Natural killer cell (primary cell): ENCODE measurements around the gene PIAS4. TPM values are rescaled to one million over a fixed set of nuclear protein-coding genes. Genes with fewer than 3 reads are reported as not detected.

Experiments
- ATAC-seq, 3 donors: fragments of 150-1000 bp in 2 of 3; fragments of 200-7000 bp in 1 of 3; cut with Tn5 transposase; 1 replicate in 1 of 3; 2 replicates in 2 of 3; pipeline ENCODE4 v1.10.0; 2021; ENCODE audit warnings: mild to moderate bottlenecking in 2 of 3, moderate library complexity in 2 of 3
- DNase-seq, 2 donors: peaks; one replicate each; pipeline versions ENCODE4 v3.0.0 to v3.0.0-alpha.2; 2013 to 2021; ENCODE audit warnings: mixed read lengths in 1 of 2
- H3K27ac ChIP-seq: one replicate; pipeline ENCODE4 v1.5.1; 2013; ENCODE audit warnings: mild to moderate bottlenecking, low read length
- H3K27me3 ChIP-seq: one replicate; pipeline ENCODE4 v1.6.1; 2013; ENCODE audit warnings: low read length; ENCODE audit not compliant: control insufficient read depth, insufficient read depth
- H3K36me3 ChIP-seq: one replicate; pipeline ENCODE4 v1.6.1; 2013; ENCODE audit warnings: low read length; ENCODE audit not compliant: control insufficient read depth, insufficient read depth
- H3K4me1 ChIP-seq: one replicate; pipeline ENCODE4 v1.6.1; 2013; ENCODE audit warnings: low read length; ENCODE audit not compliant: control insufficient read depth, insufficient read depth
- H3K4me3 ChIP-seq: one replicate; pipeline ENCODE4 v1.5.1; 2013; ENCODE audit warnings: low read length
- H3K9me3 ChIP-seq: one replicate; pipeline ENCODE4 v1.6.1; 2013; ENCODE audit warnings: low read length; ENCODE audit not compliant: control insufficient read depth, insufficient read depth
- H3K27ac Mint-ChIP-seq, 2 donors: one replicate each; pipeline ENCODE4 v1.8.0; 2022; ENCODE audit warnings: mild to moderate bottlenecking in 2 of 2, mixed read lengths in 2 of 2, moderate library complexity in 1 of 2
- H3K27me3 Mint-ChIP-seq, 2 donors: one replicate each; pipeline ENCODE4 v1.8.0; 2022; ENCODE audit warnings: low read depth in 2 of 2, mixed read lengths in 2 of 2
- H3K36me3 Mint-ChIP-seq: one replicate; pipeline ENCODE4 v1.8.0; 2022; ENCODE audit warnings: mixed read lengths
- H3K4me1 Mint-ChIP-seq, 2 donors: one replicate each; pipeline ENCODE4 v1.8.0; 2022; ENCODE audit warnings: mixed read lengths in 2 of 2
- H3K4me3 Mint-ChIP-seq: one replicate; pipeline ENCODE4 v1.8.0; 2022; ENCODE audit warnings: mild to moderate bottlenecking, moderate library complexity, mixed read lengths
- H3K9me3 Mint-ChIP-seq, 2 donors: one replicate each; pipeline ENCODE4 v1.8.0; 2022; ENCODE audit warnings: mixed read lengths in 2 of 2
- WGBS: methylation state at CpG from one replicate; pipeline ENCODE4 v1.1.7; 2013; ENCODE audit warnings: missing lambda C conversion rate; ENCODE audit not compliant: insufficient coverage; 5-methylcytosine and 5-hydroxymethylcytosine counted together
- intact Hi-C: fragments of 100-400 bp; cut with micrococcal nuclease; formaldehyde crosslinking; loops from one replicate; pipeline ENCODE4 v1.14.2; 2022
- total RNA-seq, 4 donors: library from RNA; stranded (reverse); fragments of 120-200 nt in 1 of 4; gene quantifications; one replicate each; pipeline versions ENCODE4 v1.2.3 to v1.2.4, GENCODE V29; 2013 to 2022
- TF ChIP-seq, protein P1 (sequence below): fragments of 200-600 bp; IDR thresholded peaks from one replicate; pipeline ENCODE4 v1.8.0; 2022; ENCODE audit warnings: antibody characterized with exemption

PIAS4 gene
- total RNA-seq, 3 donors from 2014 or later (not counting 1 experiment from before 2014, with no cell fraction given): 25.4 to 39.4 (median 26.8) TPM

DNA sequence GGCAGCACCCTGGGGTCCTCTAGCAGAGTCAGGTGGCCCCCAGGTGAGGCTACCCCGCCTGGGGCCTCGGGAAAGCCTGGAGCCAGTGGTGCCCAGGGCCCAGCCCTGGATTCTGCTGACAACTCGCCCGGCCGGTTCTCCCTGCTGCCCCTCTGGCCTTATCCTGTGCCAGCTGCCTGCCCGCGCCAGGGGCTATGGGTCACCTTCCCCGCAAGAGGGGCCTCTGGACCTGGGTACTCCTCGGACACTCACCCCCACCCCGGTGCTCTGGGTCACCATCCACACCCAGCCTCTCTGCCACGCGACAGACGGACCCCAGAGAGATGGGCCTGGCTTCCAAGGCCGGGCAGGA, 35.2 kb downstream of the PIAS4 start:
- Histone ChIP-seq H3K27me3 (no peaks in the 10 kb centered on the region), H3K9me3 (no peaks in the 10 kb centered on the region), H3K36me3 (peaks cover 20% of the 10 kb centered on the region), H3K4me3 (no peak overlapping the region), H3K27ac (no peak overlapping the region), H3K4me1 (peaks cover 10% of the 10 kb centered on the region)
- Mint-ChIP-seq H3K4me1 (peaks cover 0 to 24% of the 10 kb centered on the region in 2 donors), H3K36me3 (no peaks in the 10 kb centered on the region), H3K9me3 (no peaks in the 10 kb centered on the region), H3K27me3 (no peaks in the 10 kb centered on the region), H3K27ac (peak overlapping the region in 1 of 2 donors; percentile 14), H3K4me3 (no peak overlapping the region)
- no peak for DNase-seq
- WGBS: 88% methylated on average over 14 of the region's 14 CpGs
- peak in 1 of 3 donors; percentile 7 for ATAC-seq
- TF ChIP-seq, protein P1, sequence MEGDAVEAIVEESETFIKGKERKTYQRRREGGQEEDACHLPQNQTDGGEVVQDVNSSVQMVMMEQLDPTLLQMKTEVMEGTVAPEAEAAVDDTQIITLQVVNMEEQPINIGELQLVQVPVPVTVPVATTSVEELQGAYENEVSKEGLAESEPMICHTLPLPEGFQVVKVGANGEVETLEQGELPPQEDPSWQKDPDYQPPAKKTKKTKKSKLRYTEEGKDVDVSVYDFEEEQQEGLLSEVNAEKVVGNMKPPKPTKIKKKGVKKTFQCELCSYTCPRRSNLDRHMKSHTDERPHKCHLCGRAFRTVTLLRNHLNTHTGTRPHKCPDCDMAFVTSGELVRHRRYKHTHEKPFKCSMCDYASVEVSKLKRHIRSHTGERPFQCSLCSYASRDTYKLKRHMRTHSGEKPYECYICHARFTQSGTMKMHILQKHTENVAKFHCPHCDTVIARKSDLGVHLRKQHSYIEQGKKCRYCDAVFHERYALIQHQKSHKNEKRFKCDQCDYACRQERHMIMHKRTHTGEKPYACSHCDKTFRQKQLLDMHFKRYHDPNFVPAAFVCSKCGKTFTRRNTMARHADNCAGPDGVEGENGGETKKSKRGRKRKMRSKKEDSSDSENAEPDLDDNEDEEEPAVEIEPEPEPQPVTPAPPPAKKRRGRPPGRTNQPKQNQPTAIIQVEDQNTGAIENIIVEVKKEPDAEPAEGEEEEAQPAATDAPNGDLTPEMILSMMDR: no peak
- intact Hi-C loops: no loop called here

- H3K4me3 ChIP-seq: no peak overlapping the region
- Mint-ChIP-seq H3K9me3 (no peaks in the 10 kb centered on the region), H3K4me3 (no peak overlapping the region), H3K36me3 (no peaks in the 10 kb centered on the region), H3K27me3 (no peaks in the 10 kb centered on the region), H3K4me1 (peaks cover 0 to 24% of the 10 kb centered on the region in 2 donors), H3K27ac (no peak overlapping the region)
- intact Hi-C loops: no loop called here
- ATAC-seq (no peak), DNase-seq (no peak)
- peaks cover 25% of the 10 kb centered on the region for H3K36me3 ChIP-seq
- H3K27me3 ChIP-seq: no peaks in the 10 kb centered on the region
- no peak overlapping the region for H3K27ac ChIP-seq
- TF ChIP-seq, protein P1: no peak
- no peaks in the 10 kb centered on the region for H3K9me3 ChIP-seq
- H3K4me1 ChIP-seq: peaks cover 10% of the 10 kb centered on the region
- 88% methylated on average over 6 of the region's 11 CpGs for WGBS
Observed at GRCh38 chr19:4043401-4043800, 35.9 kb downstream of the PIAS4 start.

DNA sequence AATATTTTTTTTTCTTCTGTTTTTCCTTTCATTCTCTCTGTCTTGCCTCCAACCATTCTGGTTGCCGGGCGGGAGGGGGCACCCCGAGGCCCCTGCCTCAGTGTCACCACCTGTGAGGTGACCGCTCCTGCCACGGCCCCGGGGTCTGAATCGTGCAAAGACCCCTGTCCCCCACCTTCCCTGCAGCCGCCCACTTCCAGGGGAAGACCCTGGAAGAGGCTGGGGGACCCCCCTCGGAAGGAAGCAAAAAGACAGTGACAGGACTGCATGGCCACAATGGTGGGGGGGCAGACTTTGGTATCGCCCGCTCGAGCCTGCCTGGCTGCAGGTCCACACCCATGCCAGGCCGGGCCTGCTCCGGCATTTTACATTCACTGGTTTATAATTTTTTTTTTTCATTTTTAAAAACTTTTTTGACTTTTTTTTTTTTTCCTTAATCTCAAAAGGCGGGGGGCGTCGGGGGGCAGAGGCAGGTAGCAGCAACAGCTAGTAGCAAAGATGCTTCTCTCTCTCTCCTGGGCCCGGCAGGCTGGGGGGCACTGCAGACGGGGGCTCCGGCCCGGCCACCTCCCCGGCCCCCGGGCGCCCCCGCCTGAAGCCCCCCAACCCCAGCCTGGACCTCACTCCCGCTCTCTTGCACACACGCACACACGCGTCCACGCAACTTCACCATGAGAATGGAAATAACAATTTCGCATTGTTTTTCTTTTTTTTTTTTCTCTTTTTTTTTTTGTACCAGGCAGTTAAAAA, 36.6 kb downstream of the PIAS4 start:
- DNase-seq: no peak
- Mint-ChIP-seq H3K9me3 (no peaks in the 10 kb centered on the region), H3K36me3 (no peaks in the 10 kb centered on the region), H3K4me1 (peaks cover 0 to 25% of the 10 kb centered on the region in 2 donors), H3K27me3 (no peaks in the 10 kb centered on the region), H3K27ac (peak overlapping the region in 1 of 2 donors; percentile 46), H3K4me3 (no peak overlapping the region)
- no peak overlapping the region for H3K27ac ChIP-seq
- WGBS: 93% methylated on average over 29 of the region's 31 CpGs
- H3K27me3 ChIP-seq: no peaks in the 10 kb centered on the region
- no peak for ATAC-seq
- H3K4me1 ChIP-seq: peaks cover 10% of the 10 kb centered on the region
- H3K9me3 ChIP-seq: no peaks in the 10 kb centered on the region
- peaks cover 28% of the 10 kb centered on the region for H3K36me3 ChIP-seq
- intact Hi-C loops: no loop called here
- TF ChIP-seq, protein P1: no peak
- H3K4me3 ChIP-seq: no peak overlapping the region
